Tracheal epithelial cell (primary cell): ENCODE measurements around the gene TFF2. TPM values are rescaled to one million over a fixed set of nuclear protein-coding genes. Genes with fewer than 3 reads are reported as not detected.

Source experiments
- total RNA-seq: library from RNA; depleted of rRNA; stranded (reverse); fragments of >200 nt; gene quantifications from 2 replicates; pipeline ENCODE4 v1.2.1, GENCODE V29; 2014

Gene TFF2
- not detected in 2 replicates for total RNA-seq

GRCh38 chr21:42350927-42351426, at the start of gene TFF2:
Gene TFF2 (minus strand): TSS chr21:42350994. CDS start chr21:42350957, 37 bp downstream.

GRCh38 chr21:42395905-42396651, 45.3 kb upstream of the TFF2 start, which contains the start of gene TMPRSS3:
Gene TMPRSS3 (minus strand): TSS chr21:42396052. CDS start chr21:42395417, 635 bp downstream.

GRCh38 chr21:42366292-42367010, 15.7 kb upstream of the TFF2 start, which contains the start of gene TFF1:
Gene TFF1 (minus strand): TSS chr21:42366535. CDS start chr21:42366495, 40 bp downstream.

GRCh38 chr21:42315296-42315891, 35.4 kb downstream of the TFF2 start, which contains the start of gene TFF3:
Gene TFF3 (minus strand): TSS chr21:42315409. CDS start chr21:42315374, 35 bp downstream.

Other genes with a start within 250 kb of the TFF2 start
- 42.7 and 94.0 TPM in 2 replicates for gene ABCG1, start 131.9 kb downstream of the TFF2 start, total RNA-seq
- 0.24 TPM in 1 of 2 replicates, not detected in the other for gene TFF3, start 35.6 kb downstream of the TFF2 start, total RNA-seq
- not detected in 2 replicates for gene TFF1, start 15.5 kb upstream of the TFF2 start, total RNA-seq
- gene TMPRSS3, start 45.1 kb upstream of the TFF2 start, total RNA-seq: not detected in 2 replicates
- gene UBASH3A, start 52.9 kb upstream of the TFF2 start, total RNA-seq: not detected in 2 replicates
- gene RSPH1, start 145.2 kb upstream of the TFF2 start, total RNA-seq: under 0.01 and 0.43 TPM in 2 replicates
- gene SLC37A1, start 162.9 kb upstream of the TFF2 start, total RNA-seq: 7.7 and 16.4 TPM in 2 replicates